HCT116 (cell line): Measurements from ENCODE around the gene TAL1. TPM values are rescaled to one million over a fixed set of nuclear protein-coding genes. Genes with fewer than 3 reads are reported as not detected.

ENCODE experiments used
- ATAC-seq: fragments of 200-7000 bp; cut with Tn5 transposase; 2 replicates; pipeline ENCODE4 v1.9.1; 2020; ENCODE audit warnings: mild to moderate bottlenecking, moderate library complexity
- BruUV-seq: library from RNA; stranded (reverse); fragments of 400-500 nt; replicated peaks from 2 replicates; lab custom pipeline; 2021; lab: Mats Ljungman, UMichigan
- CTCF ChIA-PET: fragments of 300-600 bp; sonication (Branson Sonifier 250); formaldehyde crosslinking; loops from one replicate; lab custom pipeline; 2021; ENCODE audit warnings: antibody characterized with exemption; lab: Charles Lee
- POLR2A ChIA-PET: fragments of 300-600, 350-600 bp; sonication (Branson Sonifier 250); formaldehyde crosslinking; loops from one replicate; lab custom pipeline; 2021; ENCODE audit warnings: antibody characterized with exemption; lab: Charles Lee
- RAD21 ChIA-PET, 2 experiments: fragments of 300-600 bp; sonication (Branson Sonifier 250); formaldehyde crosslinking; loops; one replicate each; lab custom pipeline; 2023; ENCODE audit warnings: low total read pairs in 2 of 2; ENCODE audit not compliant: uncharacterized antibody in 2 of 2, unreplicated experiment in 2 of 2, low non-redundant PET in 1 of 2; lab: Charles Lee
- DNase-seq: peaks from one replicate; pipeline ENCODE4 v3.0.0-alpha.2; 2010; ENCODE audit warnings: low read depth, low spot score
- H2AFZ ChIP-seq: fragments of 200-600 bp; shearing (Covaris generic), sonication (generic); 2 replicates; pipeline ENCODE4 v1.6.1; 2017; ENCODE audit warnings: low read depth, mixed run types, mixed read lengths, antibody characterized with exemption, low read length; ENCODE audit not compliant: poor library complexity, severe bottlenecking
- H3K27ac ChIP-seq: 2 replicates; pipeline ENCODE4 v1.5.1; 2012; ENCODE audit warnings: low read depth, low read length
- H3K27me3 ChIP-seq: fragments of 200-600 bp; sonication (generic); 2 replicates; pipeline ENCODE4 v1.6.1; 2016; ENCODE audit warnings: mixed run types, low read length, mixed read lengths; ENCODE audit not compliant: insufficient read depth
- H3K36me3 ChIP-seq, 2 experiments: fragments of 200-500 bp in 1 of 2; fragments of 200-600 bp in 1 of 2; sonication (Bioruptor generic) in 1 of 2; sonication (generic) in 1 of 2; 2 replicates each; pipeline versions ENCODE4 v1.5.1 to v1.6.1; 2014 to 2016; ENCODE audit warnings: low read length in 2 of 2, inconsistent platforms in 1 of 2, mixed read lengths in 1 of 2, mixed run types in 1 of 2; ENCODE audit not compliant: insufficient read depth in 2 of 2, control insufficient read depth in 1 of 2
- H3K4me1 ChIP-seq, 2 experiments: fragments of 200-600 bp in 1 of 2; sonication (generic) in 1 of 2; 2 replicates each; pipeline versions ENCODE4 v1.5.1 to v1.6.1; 2012 to 2017; ENCODE audit warnings: low read length in 2 of 2, inconsistent platforms in 1 of 2, mild to moderate bottlenecking in 1 of 2, mixed read lengths in 1 of 2, mixed run types in 1 of 2, moderate library complexity in 1 of 2; ENCODE audit not compliant: insufficient read depth in 2 of 2, control insufficient read depth in 1 of 2
- H3K4me2 ChIP-seq: fragments of 200-600 bp; sonication (generic); 2 replicates; pipeline ENCODE4 v1.6.1; 2017; ENCODE audit warnings: mixed run types, low read length, mixed read lengths
- H3K4me3 ChIP-seq, 2 experiments: fragments of 200-600 bp in 1 of 2; sonication (generic) in 1 of 2; replicated peaks in 1 of 2; 2 replicates each; pipeline ENCODE4 v1.5.1; 2011 to 2016; ENCODE audit warnings: low read length in 2 of 2, control low read depth in 1 of 2, low read depth in 1 of 2, mild to moderate bottlenecking in 1 of 2, mixed read lengths in 1 of 2, mixed run types in 1 of 2
- H3K79me2 ChIP-seq: fragments of 200-600 bp; sonication (generic); 2 replicates; pipeline ENCODE4 v1.6.1; 2017; ENCODE audit warnings: mild to moderate bottlenecking, mixed run types, low read length, moderate library complexity, mixed read lengths; ENCODE audit not compliant: insufficient read depth
- H3K9ac ChIP-seq: fragments of 200-600 bp; sonication (generic); 2 replicates; pipeline ENCODE4 v1.6.1; 2016; ENCODE audit warnings: low read length, mixed read lengths
- H3K9me2 ChIP-seq: fragments of 200-600 bp; sonication (generic), shearing (Covaris generic); 2 replicates; pipeline ENCODE4 v1.6.1; 2017; ENCODE audit warnings: mixed run types, mild to moderate bottlenecking, moderate library complexity; ENCODE audit not compliant: insufficient read depth
- H3K9me3 ChIP-seq, 2 experiments: fragments of 200-500 bp in 1 of 2; fragments of 200-600 bp in 1 of 2; sonication (Bioruptor generic) in 1 of 2; sonication (generic) in 1 of 2; 2 replicates each; pipeline ENCODE4 v1.6.1; 2014 to 2017; ENCODE audit warnings: low read length in 2 of 2, mixed read lengths in 2 of 2, inconsistent platforms in 1 of 2, low read depth in 1 of 2, mild to moderate bottlenecking in 1 of 2, mixed run types in 1 of 2, moderate library complexity in 1 of 2; ENCODE audit not compliant: control insufficient read depth in 1 of 2, insufficient read depth in 1 of 2
- H4K20me1 ChIP-seq: fragments of 200-600 bp; sonication (generic), shearing (Covaris generic); 2 replicates; pipeline ENCODE4 v1.6.1; 2017; ENCODE audit warnings: mixed run types, mild to moderate bottlenecking, moderate library complexity; ENCODE audit not compliant: insufficient read depth
- POLR2A ChIP-seq: IDR thresholded peaks from 2 replicates; pipeline ENCODE4 v1.7.0; 2011; ENCODE audit warnings: borderline replicate concordance; ENCODE audit not compliant: insufficient read depth, insufficient read length; ENCODE audit errors: extremely low read depth
- SRF ChIP-seq: IDR thresholded peaks from 2 replicates; pipeline ENCODE4 v1.6.1; 2012; ENCODE audit warnings: low read depth
- ZNF274 ChIP-seq: fragments of 200-500 bp; sonication (Bioruptor generic); IDR thresholded peaks from 2 replicates; pipeline ENCODE4 v1.6.1; 2014; ENCODE audit warnings: mild to moderate bottlenecking, low read depth, low read length, inconsistent platforms
- intact Hi-C: fragments of 100-400 bp; cut with micrococcal nuclease; formaldehyde crosslinking; loops from 2 replicates; pipeline ENCODE4 v1.10.0; 2022
- total RNA-seq: library from RNA; stranded (reverse); gene quantifications from one replicate; pipeline ENCODE4 v1.2.1, GENCODE V29; 2021; ENCODE audit not compliant: unreplicated experiment
- TF ChIP-seq, protein P1 (sequence below): IDR thresholded peaks from 2 replicates; pipeline ENCODE4 v1.6.1; 2012
- TF ChIP-seq, protein P2 (sequence below), 3 experiments: fragments of 200-600 bp in 1 of 3; sonication (generic) in 1 of 3; IDR thresholded peaks in 2 of 3; conservative IDR thresholded peaks in 1 of 3; 2 replicates each; pipeline ENCODE4 v1.5.1; 2012 to 2017; ENCODE audit warnings: low read depth in 2 of 3, low read length in 2 of 3, antibody characterized with exemption in 1 of 3, borderline replicate concordance in 1 of 3, control low read depth in 1 of 3, mild to moderate bottlenecking in 1 of 3, mixed read lengths in 1 of 3, mixed run types in 1 of 3, moderate library complexity in 1 of 3; ENCODE audit not compliant: insufficient read depth in 1 of 3

The TAL1 gene
- total RNA-seq, 1 experiment from 2014 or later, result 0.05 TPM

DNA sequence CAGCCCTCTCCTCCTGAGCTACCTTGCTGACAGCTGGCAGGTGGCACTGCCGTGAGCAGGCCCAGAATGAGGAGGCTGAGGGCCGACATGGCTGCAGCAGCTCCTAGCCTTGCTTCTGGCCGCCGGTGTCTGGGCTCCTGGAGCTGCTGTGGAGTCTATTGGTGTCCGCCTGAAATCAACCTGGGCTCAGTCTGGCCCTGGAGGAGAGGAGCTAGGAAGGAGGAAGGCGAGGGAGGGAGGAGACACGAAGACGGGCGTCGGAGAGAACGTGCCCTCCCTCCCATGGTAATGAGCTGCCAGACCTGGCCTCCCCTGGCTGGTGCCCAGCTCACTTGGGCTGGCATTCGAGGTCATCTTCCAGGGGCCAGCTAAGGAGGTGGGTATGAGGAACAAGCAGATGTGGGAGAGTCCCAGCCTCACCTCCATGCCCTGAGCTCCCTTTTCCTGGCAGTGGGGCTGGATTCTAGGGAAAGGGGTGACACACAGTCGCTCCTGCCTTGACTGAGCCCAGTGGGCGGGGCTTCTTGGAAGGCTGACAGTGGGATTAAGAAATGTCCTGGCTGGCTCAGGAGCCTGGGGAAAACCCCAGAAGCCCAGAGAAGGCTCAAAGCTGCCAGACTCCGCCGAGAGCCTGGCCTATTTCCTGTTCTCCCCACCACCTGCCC, 42.0 kb downstream of the TAL1 start, which contains the start of gene PDZK1IP1:
TSS of gene PDZK1IP1 (minus strand) at position 193 of the 665 bp plus-strand sequence. CDS start at position 89, 104 bp downstream.
- Histone ChIP-seq H3K9me3 (no peaks in the 10 kb centered on the region), H3K9me2 (no peaks in the 10 kb centered on the region), H3K27me3 (no peaks in the 10 kb centered on the region), H3K79me2 (no peaks in the 10 kb centered on the region), H3K9ac (no peak within 1 kb of the TSS), H2AFZ (no peak within 1 kb of the TSS), H3K4me3 (no peak within 1 kb of the TSS), H3K36me3 (no peaks in the 10 kb centered on the region), H3K4me2 (no peak within 1 kb of the TSS), H3K27ac (no peak within 1 kb of the TSS)
- ATAC-seq, result no peak
- CTCF ChIA-PET, result interaction anchor here (1.1 to 1.5 kb wide), 2 partner anchors 11 to 536 kb away, joined by 3 to 11 read pairs; no protein-coding TSS in a partner anchor
- POLR2A ChIA-PET, result no interaction called here
- RAD21 ChIA-PET, result no interaction called here
- intact Hi-C loops, result loop anchor here (5.0 kb wide), 1 partner anchor 537 kb away; no protein-coding TSS in a partner anchor
- no TSS peak for BruUV-seq
- no peak for TF ChIP-seq POLR2A
- no peak for TF ChIP-seq SRF
- TF ChIP-seq ZNF274, result no peak
- TF ChIP-seq, protein P1, sequence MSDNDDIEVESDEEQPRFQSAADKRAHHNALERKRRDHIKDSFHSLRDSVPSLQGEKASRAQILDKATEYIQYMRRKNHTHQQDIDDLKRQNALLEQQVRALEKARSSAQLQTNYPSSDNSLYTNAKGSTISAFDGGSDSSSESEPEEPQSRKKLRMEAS, result no peak
- TF ChIP-seq, protein P2, sequence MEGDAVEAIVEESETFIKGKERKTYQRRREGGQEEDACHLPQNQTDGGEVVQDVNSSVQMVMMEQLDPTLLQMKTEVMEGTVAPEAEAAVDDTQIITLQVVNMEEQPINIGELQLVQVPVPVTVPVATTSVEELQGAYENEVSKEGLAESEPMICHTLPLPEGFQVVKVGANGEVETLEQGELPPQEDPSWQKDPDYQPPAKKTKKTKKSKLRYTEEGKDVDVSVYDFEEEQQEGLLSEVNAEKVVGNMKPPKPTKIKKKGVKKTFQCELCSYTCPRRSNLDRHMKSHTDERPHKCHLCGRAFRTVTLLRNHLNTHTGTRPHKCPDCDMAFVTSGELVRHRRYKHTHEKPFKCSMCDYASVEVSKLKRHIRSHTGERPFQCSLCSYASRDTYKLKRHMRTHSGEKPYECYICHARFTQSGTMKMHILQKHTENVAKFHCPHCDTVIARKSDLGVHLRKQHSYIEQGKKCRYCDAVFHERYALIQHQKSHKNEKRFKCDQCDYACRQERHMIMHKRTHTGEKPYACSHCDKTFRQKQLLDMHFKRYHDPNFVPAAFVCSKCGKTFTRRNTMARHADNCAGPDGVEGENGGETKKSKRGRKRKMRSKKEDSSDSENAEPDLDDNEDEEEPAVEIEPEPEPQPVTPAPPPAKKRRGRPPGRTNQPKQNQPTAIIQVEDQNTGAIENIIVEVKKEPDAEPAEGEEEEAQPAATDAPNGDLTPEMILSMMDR (IDR thresholded peaks at IDR 0.05 in 2 of 3, conservative IDR thresholded peaks at IDR 0.05 in 1 of 3; ENCODE audit: borderline replicate concordance in 1 of 3, insufficient read depth in 1 of 3, low read depth in 2 of 3, low read length in 2 of 3), result no peak
- TF ChIP-seq, all 23 proteins: peak for 0
- Histone ChIP-seq H4K20me1 (no peaks in the 10 kb centered on the region), H3K4me1 (peaks cover 0 to 19% of the 10 kb centered on the region in 2 experiments; a peak in 3 of 4 replicates)
- no peak for DNase-seq
